ENCODE data around the gene HDAC7.

The HDAC7 gene

DNA sequence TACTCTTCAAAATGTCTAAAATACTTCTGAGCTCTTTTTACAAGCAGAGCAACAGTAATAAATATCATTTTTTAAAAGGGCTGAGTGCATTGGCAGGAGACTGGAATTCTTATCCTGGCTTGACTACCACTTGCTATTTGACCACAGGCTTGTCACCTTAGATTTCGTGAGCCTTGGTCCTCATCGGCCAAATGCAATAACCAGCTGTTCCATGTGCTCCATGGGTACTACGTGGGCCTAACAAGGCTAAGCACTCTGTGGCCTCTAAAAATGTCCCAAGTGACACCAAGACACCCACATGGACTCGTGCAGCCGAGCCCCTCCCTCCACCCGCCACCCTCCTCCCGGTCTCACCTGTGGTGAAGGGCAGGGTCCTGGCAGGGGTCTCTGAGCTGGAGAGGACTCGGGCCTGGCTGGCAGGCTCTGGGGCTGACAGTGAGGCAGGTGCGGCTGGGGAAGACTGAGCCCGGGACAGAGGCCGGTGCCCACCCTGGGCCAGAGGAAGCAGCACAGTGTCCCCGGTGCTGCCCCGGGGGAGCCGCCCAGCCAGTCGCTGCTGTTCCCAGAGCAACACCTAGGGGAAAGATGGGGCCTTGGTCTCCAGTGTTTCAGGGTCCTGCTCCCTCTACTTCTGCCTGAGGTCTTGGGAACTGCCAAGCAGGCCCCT lies 26.6 kb downstream of the HDAC7 start:
- DNase-seq (ENCODE audit: low spot score) = no peak

- no peak for DNase-seq (ENCODE audit: low spot score)
Measured at GRCh38 chr12:47791874-47792273, 27.8 kb downstream of the HDAC7 start.

GRCh38 chr12:47791351-47791746 lies 28.4 kb downstream of the HDAC7 start:
- DNase-seq (ENCODE audit: low spot score) = no peak

GRCh38 chr12:47790676-47791350 lies 28.9 kb downstream of the HDAC7 start:
- DNase-seq (ENCODE audit: low spot score) = no peak

DNA sequence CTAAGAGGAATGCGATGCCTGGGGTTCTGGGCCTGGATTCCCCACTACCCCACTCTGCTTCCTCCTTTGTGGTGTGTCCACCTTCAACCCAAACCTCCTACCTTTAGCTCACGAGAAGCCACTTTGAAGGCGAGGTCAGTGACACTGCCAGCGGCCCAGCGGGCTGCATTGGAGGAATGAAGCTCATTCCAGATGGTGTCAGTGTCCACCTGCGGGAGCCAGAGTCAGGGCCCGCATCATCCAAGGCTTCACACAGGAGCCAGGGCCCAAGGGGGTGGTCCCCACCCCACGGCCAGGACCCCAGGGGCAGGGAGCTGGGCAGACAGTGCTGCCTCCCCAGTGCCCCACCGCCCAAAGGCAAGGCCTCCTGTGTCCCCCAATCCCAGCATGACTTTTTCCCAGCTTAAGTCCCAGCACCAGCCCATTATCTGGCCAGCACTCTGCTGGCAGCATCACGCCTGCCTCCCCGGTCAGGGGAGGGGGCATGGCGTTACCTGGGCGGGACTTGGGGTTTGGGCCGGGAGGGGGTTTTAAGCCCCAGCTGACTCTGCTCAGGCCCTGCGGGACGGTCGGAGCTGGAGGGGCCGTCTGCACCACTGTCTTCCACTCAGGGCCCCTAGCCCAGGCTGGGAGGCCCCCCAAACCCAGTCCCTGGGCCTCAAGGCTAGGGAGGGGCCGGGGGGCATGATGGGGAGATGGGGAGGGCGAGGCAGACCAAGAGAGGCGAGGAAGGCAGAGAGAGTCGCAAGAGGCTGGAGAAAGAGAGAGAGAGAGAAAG lies 29.8 kb downstream of the HDAC7 start:
- no peak for DNase-seq (ENCODE audit: low spot score)

- DNase-seq (ENCODE audit: low spot score) = no peak
Measured at GRCh38 chr12:47789141-47789540, 30.6 kb downstream of the HDAC7 start.

DNA sequence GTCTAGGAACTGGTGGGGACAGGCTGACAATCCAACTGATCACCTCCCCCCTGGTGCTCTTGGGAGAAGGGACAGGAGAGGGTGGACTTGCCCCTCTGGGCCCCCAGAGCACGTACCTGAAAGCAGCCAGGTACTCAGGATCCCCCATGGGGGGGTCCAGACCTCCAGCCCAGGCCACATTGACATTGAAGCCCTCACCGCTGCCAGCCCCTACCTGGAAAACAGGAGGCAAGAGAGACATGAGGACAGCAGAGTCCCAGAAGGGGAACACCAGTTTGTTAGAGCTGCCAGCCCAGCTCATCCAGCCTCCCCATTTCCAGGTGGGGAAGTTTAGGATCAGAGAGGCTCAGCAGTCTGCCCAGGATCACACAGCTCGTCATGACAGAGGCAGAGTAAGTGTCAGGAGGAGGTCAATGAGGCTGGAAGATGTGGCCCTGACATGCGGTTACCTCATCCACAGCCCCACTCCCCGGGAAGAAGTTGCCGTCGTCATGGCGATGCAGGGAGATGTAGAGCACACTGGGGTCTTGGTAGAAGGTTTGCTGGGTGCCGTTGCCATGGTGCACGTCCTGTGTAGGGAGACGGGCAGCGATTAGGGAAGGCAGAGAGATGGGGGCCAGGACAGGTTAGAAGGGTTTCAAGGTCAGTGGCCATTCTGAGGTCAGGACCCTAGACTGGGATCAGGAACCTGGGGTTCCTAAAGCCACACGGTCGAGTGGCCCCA lies 31.9 kb downstream of the HDAC7 start:
- no peak for DNase-seq (ENCODE audit: low spot score)

GRCh38 chr12:47786662-47787280 lies 32.9 kb downstream of the HDAC7 start:
- DNase-seq (ENCODE audit: low spot score) = no peak

GRCh38 chr12:47785887-47786661 lies 33.6 kb downstream of the HDAC7 start:
- DNase-seq (ENCODE audit: low spot score) = no peak

DNA sequence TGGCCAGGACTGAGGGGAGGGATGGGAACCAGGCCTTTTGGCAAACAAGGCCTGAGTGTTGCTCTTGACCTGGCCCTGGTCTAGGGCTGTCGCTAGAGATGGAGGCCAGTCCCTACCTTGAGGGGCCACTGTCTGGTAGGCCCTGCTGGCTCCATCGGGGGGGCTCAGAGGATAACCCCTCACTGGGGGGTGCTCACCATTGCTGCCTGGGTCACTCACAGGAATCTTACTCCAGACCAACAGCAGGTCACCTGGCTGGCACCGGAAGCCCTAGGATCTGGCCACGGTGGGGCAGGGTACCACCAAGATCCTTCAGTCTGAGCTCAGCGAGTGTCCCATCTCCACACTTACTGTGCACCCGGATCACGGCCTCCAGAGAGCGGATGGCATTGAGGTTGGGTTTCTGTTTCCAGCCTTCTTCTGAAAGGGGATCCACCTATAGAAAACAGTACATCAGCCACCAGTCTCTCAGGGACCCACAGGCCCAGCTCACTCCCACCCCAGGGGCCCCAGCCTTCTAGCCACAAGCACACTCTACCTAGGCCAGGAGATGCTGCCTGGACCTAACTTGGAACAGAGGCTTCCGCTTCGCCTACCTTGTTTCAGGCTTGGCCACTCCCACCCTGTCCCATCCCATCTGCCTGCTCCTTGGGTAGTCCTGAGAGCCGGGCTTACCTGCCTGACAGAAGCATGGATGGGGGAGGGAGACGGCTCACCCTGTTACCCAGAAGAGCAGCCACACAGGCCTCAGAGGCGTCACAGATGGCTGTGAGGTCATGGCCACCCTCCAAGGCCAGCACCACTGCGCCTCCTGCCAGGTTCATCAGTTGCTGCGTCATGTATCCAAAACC lies 34.4 kb downstream of the HDAC7 start:
- no peak for DNase-seq (ENCODE audit: low spot score)

GRCh38 chr12:47783821-47784819 lies 35.6 kb downstream of the HDAC7 start:
- no peak for DNase-seq (ENCODE audit: low spot score)

GRCh38 chr12:47783024-47783755 lies 36.5 kb downstream of the HDAC7 start:
- no peak for DNase-seq (ENCODE audit: low spot score)

DNA sequence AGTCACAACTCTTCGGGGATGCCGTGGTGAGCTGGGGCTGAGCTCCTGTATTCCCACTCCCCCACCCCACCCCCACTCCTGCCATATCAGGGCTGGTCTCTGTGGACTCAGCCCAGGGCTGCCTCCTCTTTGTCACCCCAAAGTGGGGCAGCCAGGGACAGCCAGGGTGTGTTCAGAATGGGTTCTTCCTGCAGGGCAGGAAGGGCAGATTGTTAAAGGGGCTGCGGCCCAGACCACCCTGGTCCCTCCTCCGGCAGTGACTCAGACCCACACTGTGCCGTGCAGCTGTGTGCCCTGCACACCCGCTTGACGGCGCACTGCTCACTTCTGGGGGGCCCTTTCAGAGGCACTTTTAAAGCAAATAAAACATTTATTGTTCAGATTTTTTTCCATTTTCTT lies 37.3 kb downstream of the HDAC7 start:
- DNase-seq (ENCODE audit: low spot score) = no peak

GRCh38 chr12:47781479-47782371 lies 38.0 kb downstream of the HDAC7 start:
- no peak for DNase-seq (ENCODE audit: low spot score)

- no peak for DNase-seq (ENCODE audit: low spot score)
Measured at GRCh38 chr12:47779943-47780504, 39.7 kb downstream of the HDAC7 start.

GRCh38 chr12:47779301-47779942 lies 40.3 kb downstream of the HDAC7 start:
- peak; percentile 93 for DNase-seq (ENCODE audit: low spot score)
